Fibroblast of lung (primary cell): ENCODE measurements around the gene FYB2. TPM values are rescaled to one million over a fixed set of nuclear protein-coding genes. Genes with fewer than 3 reads are reported as not detected.

Experiments
- DNase-seq, 2 donors: peaks; one replicate each; pipeline versions ENCODE4 v3.0.0 to v3.0.0-alpha.2; 2010; ENCODE audit warnings: low read depth in 2 of 2
- H2AFZ ChIP-seq: 2 replicates; pipeline ENCODE4 v1.5.1; 2012; ENCODE audit warnings: low read length, control low read depth, inconsistent platforms
- H3K27ac ChIP-seq: 2 replicates; pipeline ENCODE4 v1.5.1; 2011; ENCODE audit warnings: low read length, control low read depth; ENCODE audit not compliant: insufficient read depth
- H3K27me3 ChIP-seq: 2 replicates; pipeline ENCODE4 v1.5.1; 2011; ENCODE audit warnings: mild to moderate bottlenecking, low read length; ENCODE audit not compliant: control insufficient read depth, insufficient read depth
- H3K36me3 ChIP-seq: 2 replicates; pipeline ENCODE4 v1.5.1; 2011; ENCODE audit warnings: low read length; ENCODE audit not compliant: control insufficient read depth, insufficient read depth
- H3K4me1 ChIP-seq: 2 replicates; pipeline ENCODE4 v1.5.1; 2011; ENCODE audit warnings: low read length; ENCODE audit not compliant: control insufficient read depth, insufficient read depth; ENCODE audit errors: extremely low read depth
- H3K4me2 ChIP-seq: 2 replicates; pipeline ENCODE4 v1.5.1; 2011; ENCODE audit warnings: low read length, control low read depth; ENCODE audit not compliant: insufficient read depth; ENCODE audit errors: extremely low read depth
- H3K4me3 ChIP-seq, 4 experiments: fragments of 200-600 bp in 1 of 4; sonication (generic) in 1 of 4; replicated peaks in 1 of 4; 2 replicates each; pipeline ENCODE4 v1.5.1; 2011 to 2016; ENCODE audit warnings: low read length in 4 of 4, low read depth in 3 of 4, mild to moderate bottlenecking in 3 of 4, control low read depth in 2 of 4, inconsistent platforms in 1 of 4, mixed read lengths in 1 of 4; ENCODE audit not compliant: insufficient read depth in 1 of 4; ENCODE audit errors: control extremely low read depth in 1 of 4
- H3K79me2 ChIP-seq: 2 replicates; pipeline ENCODE4 v1.5.1; 2012; ENCODE audit warnings: mild to moderate bottlenecking, low read length, inconsistent platforms; ENCODE audit not compliant: control insufficient read depth, insufficient read depth
- H3K9ac ChIP-seq: 2 replicates; pipeline ENCODE4 v1.5.1; 2011; ENCODE audit warnings: mild to moderate bottlenecking, low read length, control low read depth; ENCODE audit not compliant: insufficient read depth
- H3K9me3 ChIP-seq: 2 replicates; pipeline ENCODE4 v1.5.1; 2012; ENCODE audit warnings: low read depth, low read length; ENCODE audit not compliant: control insufficient read depth, insufficient read depth
- H4K20me1 ChIP-seq: 2 replicates; pipeline ENCODE4 v1.5.1; 2011; ENCODE audit warnings: low read length; ENCODE audit not compliant: control insufficient read depth, insufficient read depth; ENCODE audit errors: extremely low read depth
- EZH2 ChIP-seq: IDR thresholded peaks from 2 replicates; pipeline ENCODE4 v1.5.1; 2012; ENCODE audit warnings: low read length, control low read depth, mild to moderate bottlenecking; ENCODE audit errors: missing control alignments
- polyA plus RNA-seq, 2 donors: library from polyadenylated mRNA; depleted of rRNA in 1 of 2; stranded (reverse) in 1 of 2; unstranded in 1 of 2; fragments of >200 nt; gene quantifications; 2 replicates each; pipeline ENCODE4 v1.2.1, GENCODE V29; 2011 to 2012; ENCODE audit warnings: missing spikeins in 1 of 2
- total RNA-seq: library from RNA; depleted of rRNA; stranded (reverse); fragments of >200 nt; gene quantifications from 2 replicates; pipeline ENCODE4 v1.2.1, GENCODE V29; 2014
- TF ChIP-seq, protein P1 (sequence below), 2 donors: IDR thresholded peaks in 1 of 2; conservative IDR thresholded peaks in 1 of 2; 1 replicate in 1 of 2; 2 replicates in 1 of 2; pipeline ENCODE4 v1.5.1; 2011 to 2012; ENCODE audit warnings: low read length in 2 of 2, control low read depth in 1 of 2, inconsistent platforms in 1 of 2, low read depth in 1 of 2, mild to moderate bottlenecking in 1 of 2

FYB2 gene
- total and polyA plus RNA-seq, 2 donors (not counting 1 experiment from before 2014, with no cell fraction given), result not detected

DNA sequence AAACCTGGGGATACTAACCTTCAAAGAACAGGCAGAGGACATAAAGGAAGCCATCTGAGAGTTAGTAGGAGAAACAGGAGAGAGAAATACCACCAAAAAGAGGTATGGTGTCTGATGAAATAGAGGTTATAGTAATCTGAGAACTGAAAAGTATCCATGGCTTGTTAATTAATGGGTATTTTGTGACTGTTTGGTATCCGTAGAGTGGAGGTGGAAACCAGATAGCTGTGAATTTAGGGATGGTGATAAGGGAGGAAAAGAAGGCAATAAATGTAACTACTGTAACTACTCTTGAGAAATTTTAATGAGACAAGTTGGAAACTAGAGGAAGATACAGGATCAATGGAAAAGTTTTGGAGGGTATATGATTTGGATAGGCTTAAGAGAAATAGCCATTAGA is 146.6 kb downstream of the FYB2 start:
- no peak overlapping the region for H3K9ac ChIP-seq
- no peak overlapping the region for H3K27ac ChIP-seq
- no peak overlapping the region for H3K4me3 ChIP-seq
- H3K36me3 ChIP-seq, result no peaks in the 10 kb centered on the region
- H4K20me1 ChIP-seq, result no peaks in the 10 kb centered on the region
- H3K9me3 ChIP-seq, result no peaks in the 10 kb centered on the region
- no peak for DNase-seq
- H3K27me3 ChIP-seq, result no peaks in the 10 kb centered on the region
- no peak overlapping the region for H3K4me2 ChIP-seq
- no peaks in the 10 kb centered on the region for H3K4me1 ChIP-seq
- no peak for TF ChIP-seq EZH2
- TF ChIP-seq, protein P1, sequence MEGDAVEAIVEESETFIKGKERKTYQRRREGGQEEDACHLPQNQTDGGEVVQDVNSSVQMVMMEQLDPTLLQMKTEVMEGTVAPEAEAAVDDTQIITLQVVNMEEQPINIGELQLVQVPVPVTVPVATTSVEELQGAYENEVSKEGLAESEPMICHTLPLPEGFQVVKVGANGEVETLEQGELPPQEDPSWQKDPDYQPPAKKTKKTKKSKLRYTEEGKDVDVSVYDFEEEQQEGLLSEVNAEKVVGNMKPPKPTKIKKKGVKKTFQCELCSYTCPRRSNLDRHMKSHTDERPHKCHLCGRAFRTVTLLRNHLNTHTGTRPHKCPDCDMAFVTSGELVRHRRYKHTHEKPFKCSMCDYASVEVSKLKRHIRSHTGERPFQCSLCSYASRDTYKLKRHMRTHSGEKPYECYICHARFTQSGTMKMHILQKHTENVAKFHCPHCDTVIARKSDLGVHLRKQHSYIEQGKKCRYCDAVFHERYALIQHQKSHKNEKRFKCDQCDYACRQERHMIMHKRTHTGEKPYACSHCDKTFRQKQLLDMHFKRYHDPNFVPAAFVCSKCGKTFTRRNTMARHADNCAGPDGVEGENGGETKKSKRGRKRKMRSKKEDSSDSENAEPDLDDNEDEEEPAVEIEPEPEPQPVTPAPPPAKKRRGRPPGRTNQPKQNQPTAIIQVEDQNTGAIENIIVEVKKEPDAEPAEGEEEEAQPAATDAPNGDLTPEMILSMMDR (conservative IDR thresholded peaks at IDR 0.05 in 1 of 2, IDR thresholded peaks at IDR 0.05 in 1 of 2; ENCODE audit: low read depth in 1 of 2, low read length in 2 of 2), result no peak
- no peak overlapping the region for H2AFZ ChIP-seq
- H3K79me2 ChIP-seq, result no peaks in the 10 kb centered on the region

DNA sequence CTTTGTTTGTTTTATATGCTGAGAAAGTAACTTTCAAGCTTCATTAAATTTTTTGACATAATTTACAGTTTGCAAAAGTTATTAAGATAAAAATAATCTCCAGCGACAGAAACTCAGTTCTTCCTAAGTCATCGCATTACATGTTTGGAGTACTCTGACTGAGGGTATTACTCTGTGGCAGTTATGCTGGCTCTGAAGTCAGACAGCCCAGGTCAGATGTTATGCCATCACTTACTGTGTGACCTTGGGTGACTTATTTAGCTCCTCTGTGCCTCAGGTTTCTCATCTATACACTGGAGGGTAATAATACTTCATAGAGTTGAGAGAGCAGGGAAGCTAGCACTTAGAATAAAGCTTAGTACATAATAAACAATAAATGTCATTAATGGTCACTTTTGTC is 147.7 kb downstream of the FYB2 start:
- Histone ChIP-seq H4K20me1 (no peaks in the 10 kb centered on the region), H3K79me2 (no peaks in the 10 kb centered on the region), H3K27me3 (no peaks in the 10 kb centered on the region), H3K36me3 (no peaks in the 10 kb centered on the region), H3K4me3 (no peak overlapping the region), H3K4me1 (no peaks in the 10 kb centered on the region), H3K4me2 (no peak overlapping the region), H3K27ac (no peak overlapping the region), H2AFZ (no peak overlapping the region), H3K9me3 (no peaks in the 10 kb centered on the region), H3K9ac (no peak overlapping the region)
- TF ChIP-seq EZH2, result no peak
- TF ChIP-seq, protein P1 (conservative IDR thresholded peaks at IDR 0.05 in 1 of 2, IDR thresholded peaks at IDR 0.05 in 1 of 2; ENCODE audit: low read depth in 1 of 2, low read length in 2 of 2), result no peak
- DNase-seq, result no peak

DNA sequence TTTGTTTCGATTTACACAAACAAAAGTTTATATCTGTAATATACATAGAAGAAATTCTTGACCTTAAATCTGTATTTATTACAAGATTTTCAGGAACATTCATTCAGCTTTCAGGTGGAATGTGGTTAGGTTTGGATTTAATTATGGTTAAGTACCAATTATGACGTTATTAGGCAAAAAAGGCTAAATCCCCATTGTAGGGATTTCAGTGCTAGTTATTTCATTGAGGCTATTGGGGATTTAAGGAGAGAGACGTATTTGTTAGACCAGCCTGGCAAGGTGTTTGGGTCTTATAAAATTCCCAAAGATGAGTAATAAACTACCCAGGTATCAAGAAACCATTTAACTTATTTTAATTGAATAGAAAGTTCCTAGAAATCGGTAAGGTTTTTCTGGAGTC is 148.1 kb downstream of the FYB2 start:
- no peak overlapping the region for H3K4me2 ChIP-seq
- H4K20me1 ChIP-seq, result no peaks in the 10 kb centered on the region
- H3K9me3 ChIP-seq, result no peaks in the 10 kb centered on the region
- H3K36me3 ChIP-seq, result no peaks in the 10 kb centered on the region
- no peak overlapping the region for H2AFZ ChIP-seq
- no peak overlapping the region for H3K9ac ChIP-seq
- no peaks in the 10 kb centered on the region for H3K27me3 ChIP-seq
- no peak for DNase-seq
- no peaks in the 10 kb centered on the region for H3K4me1 ChIP-seq
- H3K27ac ChIP-seq, result no peak overlapping the region
- H3K4me3 ChIP-seq, result no peak overlapping the region
- no peaks in the 10 kb centered on the region for H3K79me2 ChIP-seq
- TF ChIP-seq, protein P1 (conservative IDR thresholded peaks at IDR 0.05 in 1 of 2, IDR thresholded peaks at IDR 0.05 in 1 of 2; ENCODE audit: low read depth in 1 of 2, low read length in 2 of 2), result no peak
- TF ChIP-seq EZH2, result no peak
